ENCODE data around the gene SGMS1.

- TF ChIP-seq CTCF (conservative IDR thresholded peaks at IDR 0.05 in 1 of 2, IDR thresholded peaks at IDR 0.05 in 1 of 2; ENCODE audit: low read depth in 1 of 2, low read length in 2 of 2) (no peak), EZH2 (IDR thresholded peaks at IDR 0.05; ENCODE audit: low read length, missing control alignments) (no peak)
Measured at GRCh38 chr10:50557130-50557682, 66.5 kb downstream of the SGMS1 start.
